HG02884 (cell line): Measurements from ENCODE around the gene ALG8.
"Not testable (repeated sequence)": the region's sequence is repeated elsewhere in the genome, so short reads cannot be mapped to it uniquely, and the experiment has no call there.

Source experiments
- ATAC-seq: cut with Tn5 transposase; IDR thresholded peaks from one replicate; pipeline ENCODE4 v1.9.1; 2021; ENCODE audit warnings: mild to moderate bottlenecking, moderate library complexity; ENCODE audit not compliant: unreplicated experiment

The ALG8 gene

DNA sequence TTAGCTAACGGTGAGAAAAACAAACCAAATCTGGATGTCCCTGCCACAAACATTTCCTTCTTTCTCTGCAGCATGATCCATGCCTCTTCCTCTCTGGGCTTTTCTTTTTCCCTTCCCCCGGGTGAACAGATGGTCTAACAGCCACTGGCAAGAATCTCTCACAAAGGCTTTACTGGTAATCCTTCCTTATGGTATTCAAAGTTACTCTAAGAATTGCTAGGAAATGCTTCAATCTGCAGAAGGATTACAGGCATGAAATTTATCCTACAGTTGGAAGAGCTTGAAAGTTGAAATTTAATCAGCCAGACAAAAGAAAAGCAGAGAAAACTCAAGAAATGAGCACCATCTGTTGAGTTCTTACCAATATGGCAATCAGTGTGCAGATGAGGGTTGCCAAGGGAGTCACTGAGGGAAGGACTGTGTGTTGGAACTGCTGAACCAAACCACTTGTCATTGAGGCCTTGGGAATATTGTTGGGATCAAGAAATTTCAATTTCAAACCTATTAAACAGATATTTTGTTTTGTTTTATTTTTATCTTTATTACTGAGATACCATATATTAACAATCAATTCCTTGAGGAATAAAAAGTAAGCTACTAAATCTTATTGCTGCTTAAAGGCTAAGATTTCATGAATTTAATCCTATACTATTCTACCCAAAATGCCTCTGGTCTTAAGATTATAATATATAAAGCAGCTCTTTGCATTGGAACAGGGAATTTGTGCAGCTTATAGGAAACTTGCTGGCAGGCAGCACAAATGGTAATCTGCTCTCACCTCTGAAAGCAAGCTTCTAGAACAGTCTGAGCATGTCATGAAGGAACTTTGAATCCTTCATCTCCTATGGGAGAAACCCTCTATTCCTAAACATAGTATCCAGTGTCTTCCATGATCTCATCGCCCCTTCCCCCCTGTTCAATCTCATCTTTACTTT lies 30.1 kb downstream of the ALG8 start:
- ATAC-seq = no peak

DNA sequence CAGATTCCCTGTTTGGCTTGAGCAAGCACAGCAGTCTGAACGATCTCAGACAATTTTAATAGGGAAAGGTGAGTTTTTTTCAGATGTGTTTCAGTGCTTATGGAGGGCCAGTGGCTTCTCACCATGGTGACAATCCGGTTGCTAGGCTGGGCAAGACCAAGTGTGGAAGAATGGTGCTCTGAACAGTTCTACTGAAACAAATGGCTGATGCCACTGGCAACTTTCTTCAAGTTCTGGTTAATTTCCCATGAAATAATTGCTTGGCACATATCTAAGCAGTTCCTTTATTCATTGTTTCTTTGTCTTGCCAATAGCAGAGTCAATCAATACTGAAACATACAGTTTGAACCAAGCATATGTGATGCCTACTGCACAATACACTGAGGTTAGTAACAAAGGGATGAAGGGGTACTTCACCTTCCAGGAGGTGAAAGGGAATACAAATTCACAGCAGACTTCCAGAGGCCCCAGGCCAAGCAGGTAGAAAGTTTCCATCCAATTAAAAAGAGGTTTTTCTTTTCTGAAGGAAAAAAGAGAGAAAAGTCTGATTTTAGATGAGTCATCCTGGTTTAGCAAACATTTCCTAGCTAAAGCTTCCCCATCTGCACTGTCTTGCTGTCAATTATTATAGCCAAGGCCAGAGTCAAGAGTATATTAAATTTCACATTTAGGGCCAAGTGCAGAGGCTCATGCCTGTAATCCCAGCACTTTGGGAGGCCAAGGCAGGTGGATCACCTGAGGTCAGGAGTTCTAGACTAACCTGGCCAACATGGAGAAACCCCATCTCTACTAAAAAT lies 38.6 kb downstream of the ALG8 start:
- ATAC-seq = no peak

GRCh38 chr11:78100261-78100660 lies 39.2 kb downstream of the ALG8 start:
- ATAC-seq = no peak

DNA sequence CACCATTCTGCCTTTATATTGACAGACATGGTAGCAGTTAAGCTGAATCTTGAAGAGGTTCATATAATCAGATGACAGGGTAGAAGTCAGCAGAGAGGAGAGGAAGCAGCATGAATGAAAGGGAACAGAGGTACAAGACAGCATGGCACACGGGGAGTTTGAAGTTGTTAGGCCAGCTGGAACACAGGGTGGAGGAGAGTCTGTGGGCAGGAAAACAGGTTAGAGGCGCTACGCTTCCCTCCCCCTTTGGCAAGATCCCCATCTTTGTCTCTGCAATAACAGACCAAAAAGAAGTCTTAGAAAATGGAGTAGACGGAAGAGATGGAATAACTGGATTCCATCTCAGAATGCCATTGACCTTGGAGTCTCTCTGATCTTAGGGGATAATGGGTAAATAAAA lies 39.8 kb downstream of the ALG8 start:
- no peak for ATAC-seq

DNA sequence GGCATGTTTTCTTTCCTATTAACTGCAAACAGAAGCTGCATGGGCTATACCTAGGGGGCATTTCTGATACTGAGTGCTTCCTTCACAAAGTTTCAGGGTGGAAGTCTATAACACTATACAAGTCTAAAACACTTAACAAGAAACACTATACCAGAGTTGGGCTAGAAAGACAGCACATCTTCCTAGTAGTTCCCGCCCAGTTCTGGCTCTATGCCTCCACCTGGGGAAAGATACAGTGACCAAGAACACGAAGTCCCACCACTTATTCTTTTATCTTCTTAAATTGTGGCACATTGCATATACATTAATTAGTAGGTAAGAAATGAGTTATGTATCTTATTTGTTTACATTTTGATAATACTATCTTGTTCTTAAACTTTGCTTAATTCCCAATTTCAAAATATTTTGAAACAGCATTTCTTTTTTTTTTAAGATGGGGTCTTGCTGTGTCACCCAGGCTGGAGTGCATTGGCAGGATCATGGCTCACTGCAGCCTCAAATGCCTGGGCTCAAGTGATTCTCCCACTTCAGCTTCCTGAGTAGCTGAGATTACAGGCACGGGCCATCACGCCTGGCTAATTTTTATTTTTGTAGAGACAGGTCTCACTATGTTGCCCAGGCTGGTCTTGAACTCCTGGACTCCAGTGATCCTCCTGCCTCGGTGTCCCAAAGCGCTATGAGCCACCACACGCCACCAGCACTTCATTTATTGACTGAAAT lies 41.6 kb downstream of the ALG8 start:
- ATAC-seq = no peak

DNA sequence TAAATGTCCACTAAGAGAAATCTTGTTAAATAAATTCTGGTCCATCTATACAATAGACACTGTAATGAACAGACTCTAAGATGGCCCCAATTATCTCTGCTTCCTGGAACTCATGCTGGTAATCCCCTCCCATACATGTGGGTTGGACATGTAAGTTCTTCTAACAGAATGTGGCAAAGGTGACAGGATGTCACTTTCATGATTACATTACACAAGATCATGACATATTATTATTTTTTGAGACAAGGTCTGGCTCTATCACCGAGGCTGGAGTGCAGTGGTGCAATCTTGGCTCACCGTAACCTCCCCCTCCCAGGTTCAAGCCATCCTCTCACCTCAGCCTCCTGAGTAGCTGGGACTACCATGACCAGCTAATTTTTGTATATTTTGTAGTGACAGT lies 45.2 kb downstream of the ALG8 start:
- ATAC-seq = no peak

- ATAC-seq = not testable (repeated sequence)
Observed at GRCh38 chr11:78086521-78087074, 52.8 kb downstream of the ALG8 start.

GRCh38 chr11:78085972-78086371 lies 53.5 kb downstream of the ALG8 start:
- ATAC-seq = no peak

- not testable (repeated sequence) for ATAC-seq
Observed at GRCh38 chr11:78084506-78084905, 54.9 kb downstream of the ALG8 start.

DNA sequence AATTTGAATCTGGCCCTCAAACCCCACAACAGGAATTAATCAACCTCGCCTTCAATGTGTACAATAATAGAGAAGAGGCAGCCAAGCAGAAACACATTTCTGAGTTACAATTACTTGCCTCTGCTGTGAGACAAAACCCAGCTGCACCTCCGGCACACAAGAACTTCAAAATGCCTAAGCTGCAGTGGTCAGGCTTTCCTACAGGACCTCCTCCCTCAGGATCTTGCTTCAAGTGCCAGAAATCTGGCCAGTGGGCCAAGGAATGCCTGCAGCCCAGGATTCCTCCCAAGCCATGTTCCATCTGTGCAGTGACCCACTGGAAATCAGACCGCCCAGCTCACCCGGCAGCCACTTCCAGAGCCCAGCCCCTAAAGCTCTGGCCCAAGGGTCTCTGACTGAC lies 56.4 kb downstream of the ALG8 start:
- no peak for ATAC-seq

DNA sequence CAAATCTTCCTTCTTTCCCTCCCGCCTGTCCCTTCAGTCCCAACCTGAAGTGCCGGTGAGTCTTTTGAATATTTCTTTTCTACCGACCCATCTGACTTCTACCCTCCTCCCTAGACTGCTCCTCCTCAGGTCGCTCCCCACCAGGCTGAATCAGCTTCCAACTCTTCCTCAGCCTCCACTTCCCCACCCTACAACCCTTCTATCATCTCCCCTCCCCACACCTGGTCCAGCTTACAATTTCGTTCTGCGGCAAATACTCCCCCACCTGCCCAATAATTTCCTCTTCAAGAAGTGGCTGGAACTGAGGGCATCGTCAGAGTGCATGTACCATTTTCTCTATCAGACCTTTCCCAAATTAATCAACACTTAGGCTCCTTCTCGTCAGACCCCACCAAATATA lies 57.3 kb downstream of the ALG8 start:
- no peak for ATAC-seq

DNA sequence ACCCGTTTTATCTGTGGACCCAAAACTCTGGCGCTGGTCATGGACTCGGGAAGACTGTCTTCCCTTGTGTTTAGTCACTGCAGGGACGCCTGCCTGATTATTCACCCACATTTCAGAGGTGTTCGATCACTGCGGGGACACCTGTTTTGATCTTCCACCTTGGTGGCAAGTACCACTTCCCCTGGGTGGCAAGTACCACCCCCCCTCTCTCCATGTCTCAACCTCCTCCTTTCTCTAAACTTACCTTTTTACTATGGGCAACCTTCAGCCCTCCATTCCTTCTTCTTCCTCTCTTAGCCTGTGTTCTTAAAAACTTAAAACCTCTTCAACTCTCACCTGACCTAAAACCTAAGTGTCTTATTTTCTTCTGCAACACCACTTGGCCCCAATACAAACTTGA lies 57.8 kb downstream of the ALG8 start:
- no peak for ATAC-seq

DNA sequence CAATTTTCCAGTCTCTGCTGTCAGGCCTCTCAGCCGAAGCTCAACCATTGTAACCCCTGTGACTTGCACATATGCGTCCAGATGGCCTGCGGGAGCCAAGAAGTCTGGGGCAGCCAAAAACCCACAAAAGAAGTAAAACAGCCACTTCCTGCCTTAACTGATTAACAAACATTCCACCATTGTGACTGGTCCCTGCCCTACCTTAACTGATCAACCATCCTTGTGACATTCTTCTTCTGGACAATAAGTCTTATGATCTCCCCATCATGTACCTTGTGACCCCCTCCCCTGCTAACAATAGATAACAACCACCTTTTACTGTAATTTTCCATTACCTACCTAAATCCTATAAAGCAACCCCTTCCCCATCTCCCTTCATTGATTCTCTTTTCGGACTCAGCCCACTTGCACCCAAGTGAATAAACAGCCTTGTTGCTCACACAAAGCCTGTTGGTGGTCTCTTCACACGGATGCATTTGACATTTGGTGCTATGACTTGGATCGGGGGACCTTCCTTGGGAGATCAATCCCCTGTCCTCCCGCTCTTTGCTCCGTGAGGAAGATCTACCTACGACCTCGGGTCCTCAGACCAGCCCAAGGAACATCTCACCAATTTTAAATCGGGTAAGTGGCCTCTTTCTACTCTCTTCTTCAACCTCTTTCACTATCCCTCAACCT lies 58.5 kb downstream of the ALG8 start:
- no peak for ATAC-seq

DNA sequence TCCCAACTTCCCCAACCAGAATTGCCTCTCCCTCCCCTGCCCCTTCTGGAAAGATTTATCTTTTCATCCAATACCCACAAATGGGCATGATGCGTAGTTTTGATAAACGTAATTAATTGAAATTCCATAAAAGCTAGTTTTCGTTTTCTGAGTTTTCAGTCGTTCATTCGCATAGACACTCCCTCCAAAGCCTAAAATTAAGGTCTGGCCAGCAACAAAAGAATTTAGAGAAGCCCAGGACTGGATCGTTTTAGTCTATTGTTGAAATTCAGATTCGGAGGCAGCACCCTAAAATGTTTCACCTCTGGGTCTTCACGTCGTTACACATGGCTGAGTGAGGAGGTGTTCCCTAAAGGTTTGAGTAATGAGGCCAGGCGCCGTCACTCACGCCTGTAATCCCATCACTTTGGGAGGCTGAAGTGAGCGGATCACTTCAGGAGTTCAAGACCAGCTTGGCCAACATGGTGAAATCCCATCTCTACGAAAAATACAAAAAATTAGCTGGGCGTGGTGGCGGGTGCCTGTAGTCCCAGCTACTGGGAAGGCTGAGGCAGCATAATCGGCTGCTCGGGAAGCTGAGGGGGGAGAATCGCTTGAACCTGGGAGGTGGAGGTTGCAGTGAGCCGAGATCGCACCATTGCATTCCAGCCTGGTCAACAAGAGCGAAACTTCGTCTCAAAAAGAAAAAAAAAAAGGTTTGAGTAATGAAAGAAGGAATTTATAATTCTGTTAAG lies 59.2 kb downstream of the ALG8 start:
- no peak for ATAC-seq

- ATAC-seq = peak; percentile 71
Observed at GRCh38 chr11:78079232-78080083, 60.0 kb downstream of the ALG8 start, which contains the start of gene NDUFC2. NDUFC2 (minus strand) TSS chr11:78079862; CDS start chr11:78079744, 118 bp downstream.

GRCh38 chr11:78078218-78079167 lies 60.9 kb downstream of the ALG8 start:
- no peak for ATAC-seq

DNA sequence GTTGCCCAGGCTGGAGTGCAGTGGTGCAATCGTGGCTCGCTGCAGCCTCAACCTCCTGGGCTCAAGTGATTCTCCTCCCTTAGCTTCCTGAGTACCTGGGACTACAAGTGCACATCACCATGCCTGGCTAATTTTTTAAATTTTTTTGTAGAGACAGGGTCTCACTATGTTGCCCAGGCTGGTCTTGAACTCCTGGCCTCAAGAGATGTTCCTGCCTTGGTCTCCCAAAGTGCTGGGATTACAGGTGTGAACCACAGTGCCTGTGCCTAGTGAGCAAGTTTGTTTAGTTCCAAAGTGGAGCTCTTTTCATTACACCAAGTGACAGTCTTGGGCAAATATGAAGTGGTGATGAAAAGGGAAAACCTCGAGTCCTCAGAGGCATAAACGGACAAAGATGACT lies 61.8 kb downstream of the ALG8 start:
- ATAC-seq = not testable (repeated sequence)
